ENCODE results near the gene GOLGA8B. TPM values are rescaled to one million over a fixed set of nuclear protein-coding genes. Genes with fewer than 3 reads are reported as not detected.
A peak's percentile ranks its signal among the peaks of the same experiment; 100 is the strongest.
"Not testable (repeated sequence)": the region's sequence is repeated elsewhere in the genome, so short reads cannot be mapped to it uniquely, and the experiment has no call there.

GOLGA8B gene
- total RNA-seq, 1 donor from 2014 or later: 68.0 TPM

DNA sequence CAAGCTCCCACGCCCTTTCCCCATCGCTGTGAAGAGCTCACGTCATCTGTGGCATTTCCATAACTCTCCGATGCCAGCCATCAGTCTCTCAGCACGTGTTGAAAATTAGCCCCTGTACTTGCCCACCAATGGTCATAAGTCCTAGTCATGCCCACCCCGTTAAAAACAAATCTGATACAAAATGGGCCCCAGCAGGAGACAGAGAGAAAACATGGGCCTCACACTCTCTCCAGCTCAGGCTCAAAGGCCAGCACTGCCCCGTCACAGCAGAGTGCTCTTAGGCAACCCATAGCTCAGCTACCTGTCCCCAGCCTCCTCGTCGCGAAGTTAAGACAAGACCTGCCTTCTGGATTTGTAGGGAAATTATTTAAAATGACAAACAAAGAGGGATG lies 5.2 kb downstream of the GOLGA8B start:
- no peak for DNase-seq (ENCODE audit: extremely low spot score in 2 of 2)
- Histone ChIP-seq H3K9me3 (no peaks in the 10 kb centered on the region), H3K27ac (no peak overlapping the region), H3K4me1 (peaks cover 13% of the 10 kb centered on the region), H3K4me3 (no peak overlapping the region), H3K36me3 (no peaks in the 10 kb centered on the region), H3K27me3 (no peaks in the 10 kb centered on the region)
- intact Hi-C loops (cut with DNase I): no loop called here
- no peak for TF ChIP-seq POLR2A (IDR thresholded peaks at IDR 0.05)
- TF ChIP-seq, protein P1, sequence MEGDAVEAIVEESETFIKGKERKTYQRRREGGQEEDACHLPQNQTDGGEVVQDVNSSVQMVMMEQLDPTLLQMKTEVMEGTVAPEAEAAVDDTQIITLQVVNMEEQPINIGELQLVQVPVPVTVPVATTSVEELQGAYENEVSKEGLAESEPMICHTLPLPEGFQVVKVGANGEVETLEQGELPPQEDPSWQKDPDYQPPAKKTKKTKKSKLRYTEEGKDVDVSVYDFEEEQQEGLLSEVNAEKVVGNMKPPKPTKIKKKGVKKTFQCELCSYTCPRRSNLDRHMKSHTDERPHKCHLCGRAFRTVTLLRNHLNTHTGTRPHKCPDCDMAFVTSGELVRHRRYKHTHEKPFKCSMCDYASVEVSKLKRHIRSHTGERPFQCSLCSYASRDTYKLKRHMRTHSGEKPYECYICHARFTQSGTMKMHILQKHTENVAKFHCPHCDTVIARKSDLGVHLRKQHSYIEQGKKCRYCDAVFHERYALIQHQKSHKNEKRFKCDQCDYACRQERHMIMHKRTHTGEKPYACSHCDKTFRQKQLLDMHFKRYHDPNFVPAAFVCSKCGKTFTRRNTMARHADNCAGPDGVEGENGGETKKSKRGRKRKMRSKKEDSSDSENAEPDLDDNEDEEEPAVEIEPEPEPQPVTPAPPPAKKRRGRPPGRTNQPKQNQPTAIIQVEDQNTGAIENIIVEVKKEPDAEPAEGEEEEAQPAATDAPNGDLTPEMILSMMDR (IDR thresholded peaks at IDR 0.05): no peak
- no peak for TF ChIP-seq POLR2AphosphoS5 (IDR thresholded peaks at IDR 0.05; ENCODE audit: insufficient read depth in 1 of 2, low read depth in 1 of 2)

DNA sequence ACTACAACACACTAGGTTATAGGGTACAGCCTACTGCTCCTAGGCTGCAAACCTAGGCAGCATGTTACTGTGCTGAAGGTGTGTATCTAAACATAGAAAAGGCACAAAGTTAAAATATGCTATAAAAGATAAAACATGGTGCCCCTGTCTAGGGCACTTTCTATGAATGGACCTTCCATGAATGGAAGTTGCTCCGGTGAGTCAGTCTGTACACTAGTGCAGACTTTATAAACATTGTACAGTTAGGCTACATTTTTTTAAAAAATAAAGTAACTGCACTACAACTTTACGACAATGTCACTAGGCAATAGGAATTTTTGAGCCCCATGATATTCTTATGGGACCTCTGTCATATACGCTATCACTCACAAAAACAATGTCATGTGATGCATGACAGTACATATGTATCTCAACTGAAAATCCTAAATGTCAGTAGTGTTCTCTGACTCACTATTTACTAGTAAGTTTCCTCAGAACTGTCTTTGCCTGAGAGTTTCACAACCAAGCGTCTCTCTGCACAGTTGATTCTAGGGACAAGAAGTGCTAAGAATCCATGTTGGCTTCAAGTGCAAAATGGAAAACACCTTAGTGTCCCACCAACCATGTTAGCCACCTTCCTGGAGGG lies 5.7 kb downstream of the GOLGA8B start:
- H3K27ac ChIP-seq; H3K9me3 ChIP-seq; H3K36me3 ChIP-seq; H3K4me3 ChIP-seq; H3K27me3 ChIP-seq; intact Hi-C loops (cut with DNase I); DNase-seq (ENCODE audit: extremely low spot score in 2 of 2): not testable (repeated sequence)
- H3K4me1 ChIP-seq: peaks cover 11% of the 10 kb centered on the region

DNA sequence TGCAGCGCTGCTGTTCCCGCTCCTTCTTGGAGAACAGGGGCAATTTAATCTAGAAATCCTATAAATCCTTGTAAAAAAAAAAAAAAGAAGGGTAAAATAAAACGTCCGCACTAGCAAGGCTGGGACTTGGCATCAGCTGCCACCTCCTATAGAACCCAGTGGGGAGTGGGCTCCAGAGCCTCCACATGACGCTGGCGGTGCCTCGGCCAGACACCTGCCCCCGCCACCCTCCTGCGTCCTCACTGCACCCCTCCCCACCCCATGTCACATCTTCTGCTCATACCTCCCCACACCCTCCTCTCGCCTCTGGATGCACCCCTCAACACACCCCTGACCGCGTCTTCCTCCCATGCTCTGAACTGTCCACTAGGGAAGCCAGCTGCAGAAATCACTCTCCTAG lies 8.4 kb downstream of the GOLGA8B start:
- H3K27ac ChIP-seq; H3K36me3 ChIP-seq; DNase-seq (ENCODE audit: extremely low spot score in 2 of 2); H3K4me3 ChIP-seq; H3K9me3 ChIP-seq; H3K27me3 ChIP-seq; intact Hi-C loops (cut with DNase I); H3K4me1 ChIP-seq: not testable (repeated sequence)

DNA sequence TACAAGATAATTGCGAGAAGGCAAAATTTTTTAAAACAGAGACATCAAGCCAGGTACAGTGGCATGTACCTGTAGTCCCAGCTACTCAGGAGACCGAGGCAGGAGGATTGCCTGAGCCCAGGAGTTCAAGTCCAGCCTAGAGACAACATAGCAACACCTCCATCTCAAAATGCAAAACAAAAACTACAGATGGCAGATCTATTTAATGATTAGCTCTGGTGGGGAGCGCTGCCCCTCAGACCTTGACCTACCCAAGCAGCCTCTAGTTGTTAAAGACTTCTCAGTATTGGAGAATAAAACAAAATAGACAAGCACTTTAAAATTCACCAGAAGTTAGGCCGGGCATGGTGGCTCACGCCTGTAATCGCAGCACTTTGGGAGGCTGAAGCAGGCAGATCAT lies 10.5 kb downstream of the GOLGA8B start:
- intact Hi-C loops (cut with DNase I); H3K36me3 ChIP-seq; DNase-seq (ENCODE audit: extremely low spot score in 2 of 2); H3K4me1 ChIP-seq; H3K27me3 ChIP-seq; H3K4me3 ChIP-seq; H3K27ac ChIP-seq; H3K9me3 ChIP-seq: not testable (repeated sequence)

DNA sequence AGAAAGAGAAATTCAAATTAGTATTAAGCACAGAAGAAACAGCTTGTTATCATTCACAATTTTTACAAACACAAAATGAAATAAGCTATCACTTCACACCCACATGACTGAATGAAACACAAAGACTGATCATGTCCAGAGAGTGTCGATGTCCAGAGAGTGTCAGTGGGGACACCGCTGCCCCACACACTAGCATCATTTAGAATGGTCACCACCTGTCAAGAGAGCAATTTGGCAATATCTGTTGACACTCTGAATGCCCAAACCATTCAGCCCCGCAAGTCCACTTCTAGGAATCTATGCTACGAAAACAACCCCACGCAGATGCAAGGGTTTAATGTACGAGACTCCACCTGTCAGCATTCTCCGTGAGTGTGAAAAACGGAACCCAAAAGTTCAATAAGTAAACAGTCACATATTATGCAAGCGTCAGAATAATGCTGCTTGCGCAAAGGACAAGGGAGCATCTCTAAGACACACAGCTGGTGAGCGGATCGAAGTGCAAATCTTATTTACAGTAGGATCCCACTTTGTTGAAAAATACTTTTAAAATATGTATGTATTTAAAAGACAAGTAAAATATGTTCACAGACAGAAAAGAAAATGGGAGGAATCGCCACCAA lies 11.3 kb downstream of the GOLGA8B start:
- intact Hi-C loops (cut with DNase I); DNase-seq (ENCODE audit: extremely low spot score in 2 of 2); H3K27me3 ChIP-seq; H3K9me3 ChIP-seq; H3K27ac ChIP-seq; H3K4me3 ChIP-seq; H3K4me1 ChIP-seq; H3K36me3 ChIP-seq: not testable (repeated sequence)

DNA sequence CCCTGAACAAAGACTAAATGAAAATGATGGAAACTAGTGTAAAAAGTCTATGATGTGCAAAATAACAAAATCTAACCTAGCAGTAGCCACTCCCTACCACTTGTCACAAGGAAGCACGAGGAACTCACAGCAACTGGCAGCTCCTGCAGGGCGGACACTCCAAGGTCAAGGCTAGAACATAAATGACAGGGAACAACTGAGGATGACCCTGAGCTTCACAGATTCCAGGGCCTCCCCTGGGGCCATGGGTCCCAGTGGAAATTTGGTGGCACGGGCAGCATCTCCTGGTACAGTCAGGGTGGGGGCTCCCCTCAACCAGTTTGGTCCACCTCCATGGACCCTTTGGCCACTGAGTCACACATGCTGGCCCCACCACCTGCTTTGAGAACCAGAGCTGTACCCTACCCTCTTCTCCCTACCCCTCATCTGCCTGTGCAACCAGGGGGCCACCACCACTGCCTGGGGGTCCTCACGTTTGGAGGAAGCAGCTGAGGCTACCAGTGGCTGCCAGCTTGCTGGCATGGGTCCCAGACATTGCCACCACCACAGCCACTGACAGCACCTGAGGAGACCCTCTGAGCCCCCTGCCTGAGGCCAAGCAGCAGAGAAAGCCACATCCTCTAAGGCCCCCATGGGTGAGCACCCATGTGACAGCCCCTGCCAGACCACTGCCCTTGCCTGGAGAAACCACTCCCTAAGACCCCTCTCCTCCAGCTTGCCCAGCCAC lies 13.6 kb downstream of the GOLGA8B start:
- H3K4me1 ChIP-seq; H3K27ac ChIP-seq; H3K36me3 ChIP-seq; H3K27me3 ChIP-seq; intact Hi-C loops (cut with DNase I); H3K4me3 ChIP-seq; H3K9me3 ChIP-seq: not testable (repeated sequence)
- DNase-seq (ENCODE audit: extremely low spot score in 2 of 2): peak in 1 of 2 donors; percentile 71

DNA sequence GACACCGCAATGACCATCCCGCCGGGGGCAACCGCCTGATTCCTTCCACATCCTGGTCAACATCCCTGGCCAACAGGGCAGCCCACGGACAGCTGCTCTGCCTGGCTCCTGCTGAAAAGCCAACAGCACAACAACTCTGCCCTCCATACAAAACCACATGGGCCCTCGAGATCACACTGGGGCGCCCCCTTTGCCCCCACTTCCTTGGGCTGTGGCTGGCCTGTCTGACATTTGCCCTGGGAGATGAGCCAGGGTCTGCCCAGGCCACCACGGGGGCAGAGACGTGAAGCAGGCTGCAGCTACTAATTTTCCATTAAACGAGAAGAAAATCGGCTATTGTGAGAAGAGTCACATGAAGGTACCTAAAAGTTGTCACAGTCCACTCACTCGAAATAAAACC lies 16.3 kb downstream of the GOLGA8B start:
- H3K27me3 ChIP-seq; H3K4me3 ChIP-seq; H3K36me3 ChIP-seq; H3K9me3 ChIP-seq; intact Hi-C loops (cut with DNase I); H3K27ac ChIP-seq; H3K4me1 ChIP-seq: not testable (repeated sequence)
- DNase-seq (ENCODE audit: extremely low spot score in 2 of 2): peak in 1 of 2 donors; percentile 40

DNA sequence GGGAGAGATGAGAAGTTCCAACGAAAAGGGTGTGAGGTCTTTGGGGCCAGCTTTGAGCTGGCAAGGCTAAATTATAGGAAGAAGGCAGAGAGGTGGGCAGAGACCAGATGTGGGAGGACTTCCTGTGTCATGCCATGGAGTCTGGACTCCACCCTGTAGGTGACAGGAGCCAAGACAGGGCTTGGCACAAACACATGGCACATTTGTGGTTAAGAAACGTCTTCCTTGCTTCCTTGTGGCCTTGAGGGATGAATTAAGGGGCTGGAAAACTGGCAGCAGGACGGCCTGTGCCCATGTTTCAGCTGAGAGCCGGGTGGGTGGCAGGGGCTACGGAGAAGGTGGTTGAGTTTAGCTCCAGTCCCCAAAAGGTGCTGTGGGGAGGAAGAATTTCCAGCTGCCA lies 18.7 kb downstream of the GOLGA8B start:
- H3K9me3 ChIP-seq; H3K36me3 ChIP-seq; H3K27me3 ChIP-seq; H3K27ac ChIP-seq; H3K4me3 ChIP-seq; intact Hi-C loops (cut with DNase I); H3K4me1 ChIP-seq: not testable (repeated sequence)
- peak in 1 of 2 donors; percentile 72 for DNase-seq (ENCODE audit: extremely low spot score in 2 of 2)

DNA sequence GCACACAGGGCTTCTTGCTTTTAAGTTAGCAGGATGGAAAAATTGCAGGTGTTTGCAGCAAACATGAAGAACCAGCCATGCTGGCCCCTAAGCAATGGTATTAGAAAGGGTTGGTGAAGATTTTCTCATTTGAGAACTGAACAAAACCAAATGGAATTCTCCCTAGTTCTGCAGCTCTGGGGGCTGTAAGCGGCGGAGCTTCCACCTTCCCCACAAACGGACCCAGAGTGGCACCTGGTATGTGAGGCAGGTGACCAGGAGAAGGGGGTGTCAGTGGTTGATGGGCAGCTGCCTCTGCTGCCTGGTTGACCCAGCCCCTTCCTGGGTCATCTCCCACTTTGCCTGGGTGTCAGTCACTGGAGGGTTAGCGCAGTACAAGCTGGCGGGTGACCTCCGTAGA lies 22.6 kb downstream of the GOLGA8B start:
- H3K36me3 ChIP-seq; H3K4me1 ChIP-seq; intact Hi-C loops (cut with DNase I); H3K9me3 ChIP-seq; H3K4me3 ChIP-seq; DNase-seq (ENCODE audit: extremely low spot score in 2 of 2); H3K27ac ChIP-seq; H3K27me3 ChIP-seq: not testable (repeated sequence)

DNA sequence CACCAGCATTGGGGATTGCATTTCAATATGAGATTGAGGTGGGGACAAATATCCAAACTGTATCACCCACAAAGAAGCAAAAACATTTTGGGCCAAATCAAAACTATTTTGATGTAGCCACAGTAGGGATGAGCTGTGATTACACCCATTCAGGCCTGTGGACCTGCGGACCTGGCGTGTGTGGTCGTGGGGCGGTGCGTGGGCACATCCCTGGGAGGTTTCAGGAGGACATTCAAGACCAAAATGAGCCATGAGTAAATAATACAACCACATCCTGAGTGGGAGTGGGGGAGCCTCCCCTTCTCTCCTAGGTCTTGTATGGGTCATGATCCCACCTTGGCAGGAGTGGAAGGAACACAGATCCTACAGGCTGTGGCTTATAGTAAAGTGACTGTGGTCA lies 23.7 kb downstream of the GOLGA8B start:
- H3K4me3 ChIP-seq; H3K27ac ChIP-seq; H3K27me3 ChIP-seq; H3K36me3 ChIP-seq; H3K4me1 ChIP-seq; intact Hi-C loops (cut with DNase I); DNase-seq (ENCODE audit: extremely low spot score in 2 of 2); H3K9me3 ChIP-seq: not testable (repeated sequence)

DNA sequence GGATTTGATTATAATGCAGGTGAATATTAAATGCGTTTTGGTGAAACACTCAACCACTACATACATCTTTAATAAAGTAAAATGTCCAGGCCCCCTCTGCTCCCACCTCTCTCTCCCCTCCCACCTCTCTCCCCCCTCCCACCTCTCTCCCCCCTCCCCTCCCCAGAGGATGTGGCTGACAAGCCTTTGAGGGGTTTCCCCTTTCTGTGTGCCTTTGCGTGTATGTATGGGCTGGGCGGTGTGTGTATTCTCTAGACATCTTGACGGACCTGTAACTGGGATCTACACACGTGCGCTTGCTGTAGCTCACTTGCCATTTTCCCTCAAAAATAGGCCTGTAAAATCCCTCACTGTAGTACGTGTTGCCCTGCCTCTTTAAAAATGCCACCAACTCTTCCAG lies 28.3 kb downstream of the GOLGA8B start:
- H3K4me3 ChIP-seq; intact Hi-C loops (cut with DNase I); H3K4me1 ChIP-seq; H3K9me3 ChIP-seq; H3K36me3 ChIP-seq; H3K27me3 ChIP-seq; DNase-seq (ENCODE audit: extremely low spot score in 2 of 2); H3K27ac ChIP-seq: not testable (repeated sequence)

DNA sequence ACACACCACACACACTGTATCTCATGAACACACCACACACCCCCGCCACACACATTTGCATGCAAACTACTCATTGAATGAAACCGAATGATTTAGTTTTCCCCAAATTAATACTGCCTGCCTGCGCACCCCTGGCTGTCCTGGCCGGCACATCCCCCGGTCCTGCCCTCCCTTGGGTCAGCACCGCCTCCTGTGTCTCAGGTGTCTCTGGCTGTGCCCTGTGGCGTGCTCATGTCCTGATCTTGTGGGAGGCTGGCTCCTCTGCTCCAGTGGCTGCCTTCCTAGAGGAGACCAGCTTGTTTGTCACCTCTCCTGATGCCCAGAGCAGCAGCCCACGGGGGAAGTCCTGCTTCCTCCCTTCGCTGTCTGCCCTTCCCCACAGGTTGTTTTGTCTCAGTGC lies 28.7 kb downstream of the GOLGA8B start:
- H3K9me3 ChIP-seq; H3K4me3 ChIP-seq; H3K36me3 ChIP-seq; DNase-seq (ENCODE audit: extremely low spot score in 2 of 2); H3K4me1 ChIP-seq; H3K27ac ChIP-seq; H3K27me3 ChIP-seq; intact Hi-C loops (cut with DNase I): not testable (repeated sequence)
